Activated CD8-positive, alpha-beta memory T cell treated with anti-CD3 and anti-CD28 coated beads, Interleukin-2, amount 50 U/mL, for 24 hours (primary cell): ENCODE results near the gene SPDYA.
"Not testable (repeated sequence)": the region's sequence is repeated elsewhere in the genome, so short reads cannot be mapped to it uniquely, and the experiment has no call there.

ENCODE experiments used
- DNase-seq: peaks from one replicate; pipeline ENCODE4 v3.0.0-alpha.2; 2020; ENCODE audit errors: extremely low read depth

SPDYA gene

DNA sequence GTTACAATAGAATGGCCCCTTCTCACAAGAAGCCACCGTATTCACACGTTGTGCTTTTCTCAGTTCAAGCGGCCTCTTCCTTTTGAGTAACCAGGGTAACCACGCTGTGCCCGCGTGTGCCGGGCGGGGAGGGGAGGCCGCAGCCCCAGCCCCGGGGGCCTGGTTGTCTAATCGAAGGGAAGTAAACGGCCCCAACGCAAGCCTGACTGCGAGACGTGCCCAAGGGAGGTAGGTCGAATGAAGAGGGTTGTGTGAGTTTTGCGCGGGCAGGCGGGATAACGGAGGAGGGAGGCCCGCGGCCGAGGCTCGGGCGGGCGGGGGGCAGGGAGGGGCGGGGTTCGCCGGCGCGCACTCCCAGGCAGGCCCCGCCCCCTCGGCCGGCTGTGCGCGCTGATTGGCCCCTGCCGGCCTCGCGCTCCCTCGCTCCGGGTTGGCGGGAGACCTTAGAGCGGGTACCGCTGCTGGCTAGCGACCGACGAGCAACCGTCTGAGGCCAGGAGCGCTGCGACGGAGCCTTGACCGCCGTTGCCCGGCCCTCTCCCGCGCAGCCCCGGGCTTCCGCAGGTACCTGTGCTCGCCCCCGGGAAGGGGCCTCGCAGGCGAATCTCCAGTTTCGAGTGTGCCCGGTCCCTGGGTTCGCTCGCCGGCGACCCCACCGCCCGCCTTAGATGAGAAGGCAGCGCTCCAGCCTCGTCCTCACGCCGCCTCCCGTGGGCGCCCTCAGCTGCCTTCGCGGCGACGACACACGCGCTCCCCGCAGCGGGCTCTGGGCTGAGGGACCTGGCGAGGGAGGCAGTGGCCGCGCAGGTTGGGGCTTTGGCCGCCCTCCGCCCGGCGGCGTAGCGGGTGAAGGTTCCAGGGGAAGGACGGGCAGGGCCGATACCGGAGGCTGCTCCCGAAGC lies at the start of gene SPDYA:
SPDYA (plus strand) TSS at position 451 of the 902 bp plus-strand sequence. CDS start 5,181 bp downstream, outside the sequence.
- DNase-seq, result peak; percentile 53

DNA sequence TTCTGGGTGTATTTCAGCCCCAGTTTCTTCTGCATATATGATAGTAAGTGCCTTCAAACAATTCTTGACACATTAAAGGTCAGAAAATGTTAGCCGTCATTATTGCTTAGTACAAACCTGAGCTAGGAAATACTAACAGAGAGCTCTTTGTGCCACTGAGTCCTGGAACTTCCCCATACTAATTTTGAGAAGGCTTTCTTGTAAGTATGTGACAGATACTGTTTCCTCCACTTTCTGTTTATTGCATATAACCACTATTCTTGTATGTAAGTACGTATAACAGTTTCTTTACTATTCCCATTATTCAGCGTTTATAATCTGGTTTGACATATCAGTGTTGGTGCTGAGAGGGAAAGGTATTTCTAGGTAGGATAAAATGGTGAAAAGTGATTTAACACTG lies 49.2 kb upstream of the SPDYA start:
- no peak for DNase-seq

DNA sequence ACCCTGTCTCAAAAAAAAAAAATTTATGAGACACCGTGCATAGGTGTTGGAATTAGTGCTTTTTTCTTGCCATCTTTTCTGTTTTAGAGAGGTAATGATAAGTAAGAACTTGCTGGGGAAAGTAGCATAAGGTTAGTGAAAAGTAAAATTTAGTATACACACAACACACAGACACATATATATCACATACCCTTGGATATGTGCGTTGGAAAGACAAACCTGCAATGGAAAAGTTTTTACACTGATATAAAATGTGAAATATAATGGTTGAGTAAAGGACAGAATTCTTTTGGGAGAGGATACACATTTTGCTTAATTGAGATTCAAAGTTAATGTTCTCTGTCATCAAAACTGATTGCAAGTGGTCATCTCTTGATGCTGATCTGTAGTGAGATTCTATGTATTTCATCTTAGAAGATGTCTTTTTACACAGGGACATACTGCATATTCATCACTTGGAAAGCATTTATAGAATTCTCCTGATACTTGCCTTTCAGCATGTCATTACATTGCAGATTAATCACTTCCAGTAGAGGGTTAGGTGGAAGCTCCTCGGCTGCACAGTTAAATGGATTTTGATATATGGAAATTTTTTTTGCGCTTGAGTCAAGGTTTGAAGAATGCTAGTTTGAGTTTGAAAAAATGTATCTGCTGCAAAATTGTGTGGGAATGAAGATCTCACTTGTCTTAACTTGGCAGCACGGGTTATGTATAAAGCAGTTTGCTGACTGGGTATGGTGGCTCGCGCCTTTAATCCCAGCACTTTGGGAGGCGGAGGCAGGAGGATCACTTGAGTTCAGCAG lies 45.5 kb upstream of the SPDYA start:
- no peak for DNase-seq

DNA sequence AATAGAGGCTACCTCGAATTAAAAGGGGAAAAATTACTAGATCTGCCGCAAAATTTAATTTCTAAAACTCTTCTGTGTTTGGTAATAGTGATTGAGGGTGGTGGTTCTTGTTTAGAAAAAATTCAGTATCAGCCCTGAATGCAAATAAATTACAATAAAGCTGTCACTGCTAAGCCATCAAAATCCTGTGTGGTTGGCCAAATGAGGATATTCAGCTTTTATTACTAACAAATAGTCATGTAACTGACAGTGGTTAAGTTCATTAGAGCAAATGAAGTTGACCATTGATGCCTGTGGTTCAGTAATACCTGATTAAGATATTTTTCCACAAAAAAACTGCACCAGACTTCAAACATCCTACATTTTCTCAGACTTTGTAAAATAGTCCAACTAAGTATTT lies 44.6 kb upstream of the SPDYA start:
- no peak for DNase-seq

DNA sequence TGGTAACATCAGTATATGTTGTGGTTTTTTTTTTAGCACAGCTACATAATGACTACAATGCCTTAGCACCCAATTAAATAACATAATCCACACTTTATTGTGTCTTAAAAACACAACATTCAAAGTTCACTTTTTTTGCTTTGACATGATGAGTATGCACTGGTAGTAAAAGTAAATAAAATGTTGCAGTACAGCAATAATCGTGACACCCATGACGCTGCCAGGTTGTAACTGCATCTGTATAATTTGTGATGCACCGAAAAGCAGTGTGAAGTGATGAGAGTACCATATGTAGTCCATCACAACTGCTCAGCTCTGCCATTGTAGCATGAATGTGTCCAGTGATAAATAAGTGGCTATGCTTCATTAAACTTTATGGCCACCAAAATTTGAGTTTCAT lies 43.3 kb upstream of the SPDYA start:
- DNase-seq, result no peak

DNA sequence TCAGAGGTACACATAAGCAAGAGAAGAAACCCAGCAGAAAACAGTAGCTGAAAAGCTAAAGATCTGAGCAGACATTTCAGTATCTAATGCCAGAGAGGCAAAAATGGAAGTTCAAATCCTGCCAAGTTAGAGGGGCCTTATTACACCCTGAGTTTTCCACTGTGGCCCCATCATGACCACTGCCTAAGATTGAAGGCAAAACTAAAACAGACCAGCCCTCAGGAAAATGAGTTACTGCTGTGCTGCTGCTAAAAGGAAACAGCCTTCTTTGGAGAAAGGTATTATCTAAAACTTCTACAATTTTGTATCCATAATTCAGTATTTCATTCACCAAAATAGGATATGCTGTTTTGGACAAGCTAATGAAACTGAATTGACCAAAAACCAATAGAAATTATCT lies 42.2 kb upstream of the SPDYA start:
- DNase-seq, result no peak

DNA sequence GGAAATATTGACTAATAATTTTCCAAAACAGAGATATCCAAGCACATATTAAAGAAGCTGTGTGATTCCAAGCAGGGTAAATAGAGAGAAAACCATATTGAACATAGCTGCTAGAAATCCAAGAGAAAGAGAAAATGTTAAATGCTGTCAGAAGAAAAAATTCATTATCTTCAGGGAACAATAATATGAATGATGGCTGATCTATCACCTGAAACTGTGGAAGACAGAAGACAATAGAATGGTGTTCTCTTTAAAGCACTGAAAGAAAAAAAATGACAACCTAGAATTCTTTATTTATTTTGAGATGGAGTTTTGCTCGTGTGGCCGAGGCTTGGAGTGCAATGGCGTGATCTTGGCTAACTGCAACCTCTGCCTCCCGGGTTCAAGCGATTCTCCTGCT lies 41.7 kb upstream of the SPDYA start:
- no peak for DNase-seq

DNA sequence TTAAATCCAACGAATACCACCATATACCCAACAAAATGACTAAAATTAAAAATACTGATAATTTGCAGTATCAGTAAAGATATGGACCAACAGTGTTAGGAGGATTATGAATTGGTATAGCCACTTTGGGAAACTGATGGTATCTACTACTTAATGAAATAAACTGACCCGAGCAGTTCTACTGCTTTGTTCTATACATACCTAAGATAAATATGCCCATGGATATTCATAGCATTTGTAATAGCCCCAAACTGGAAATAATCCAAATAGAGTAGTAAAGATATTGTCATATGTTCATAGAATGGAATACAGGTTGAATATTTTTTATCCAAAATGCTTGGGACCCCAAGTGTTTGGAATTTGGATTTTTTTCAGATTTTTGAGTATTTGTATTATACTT lies 38.3 kb upstream of the SPDYA start:
- DNase-seq, result no peak

DNA sequence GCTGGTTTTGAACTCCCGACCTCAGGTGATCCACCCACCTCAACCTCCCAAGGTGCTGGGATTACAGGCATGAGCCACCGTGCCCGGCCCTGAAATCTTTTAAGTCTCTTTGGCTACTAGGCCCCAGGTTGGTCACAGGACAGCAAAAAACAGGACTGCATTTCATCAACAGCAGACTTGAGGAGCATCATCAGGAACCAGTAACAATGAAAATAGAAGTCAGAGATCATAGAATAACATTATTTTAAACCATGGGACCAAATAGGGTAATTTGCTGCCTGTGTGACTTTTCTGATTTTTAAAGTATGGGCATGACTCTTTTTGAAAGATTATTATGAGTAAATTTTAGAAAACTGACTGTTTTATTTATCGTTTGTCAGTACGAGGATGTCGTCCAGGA lies 34.2 kb upstream of the SPDYA start:
- no peak for DNase-seq

DNA sequence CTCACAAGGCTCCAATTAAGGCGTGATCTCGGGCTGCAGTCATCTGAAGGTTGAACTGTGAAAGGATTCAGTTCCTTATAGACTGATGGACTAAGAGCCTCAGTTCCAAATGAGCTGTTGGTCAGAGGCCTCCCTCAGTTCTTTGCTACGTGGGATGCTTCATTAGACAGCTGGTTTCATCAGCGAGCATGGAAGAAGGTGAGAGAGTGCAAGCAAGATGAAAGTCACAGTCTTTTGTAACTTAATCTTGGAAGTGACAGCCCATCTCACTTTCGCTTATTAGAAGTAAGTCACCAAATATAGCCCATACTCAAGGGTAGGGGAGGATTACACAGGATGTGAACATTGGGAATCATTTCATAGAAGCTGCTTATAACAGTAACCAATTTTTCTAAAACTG lies 32.2 kb upstream of the SPDYA start:
- no peak for DNase-seq

DNA sequence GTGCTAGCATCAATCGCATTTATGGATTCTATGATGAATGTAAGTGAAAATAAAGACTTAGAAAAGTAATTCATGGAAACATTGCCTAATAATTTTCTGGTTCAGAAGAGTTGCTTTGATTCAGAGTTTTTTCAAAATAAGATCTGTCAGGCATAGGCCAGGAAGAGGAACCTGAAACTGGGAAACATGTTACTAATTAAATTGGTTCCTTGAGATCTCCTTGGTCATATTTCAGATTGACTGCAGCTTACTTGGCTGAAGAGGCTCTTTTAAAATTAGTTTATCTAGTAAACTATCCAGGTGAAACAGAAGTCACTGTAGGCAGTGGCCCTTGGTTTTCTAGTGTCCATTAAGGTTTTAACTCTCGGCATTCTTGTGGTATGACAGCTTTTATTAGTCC lies 31.6 kb upstream of the SPDYA start:
- DNase-seq, result no peak

DNA sequence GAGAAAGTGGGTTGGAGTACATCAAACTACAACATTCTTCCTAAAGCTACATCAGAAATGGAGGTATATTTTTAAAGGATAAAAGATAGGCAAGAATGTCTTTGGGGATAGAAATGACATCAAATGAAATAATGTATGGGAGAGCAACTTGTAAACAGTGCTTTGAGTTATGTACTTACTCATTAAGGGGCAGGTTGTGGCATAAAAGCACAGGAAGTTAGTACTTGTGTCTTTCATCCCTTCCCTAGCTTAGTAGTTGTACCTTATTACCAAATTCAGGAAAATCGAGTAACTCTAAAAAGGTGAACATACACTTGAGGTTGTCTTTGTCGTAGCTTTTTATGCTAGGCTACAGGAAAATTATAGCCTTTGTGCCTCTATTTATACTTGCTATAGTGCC lies 30.1 kb upstream of the SPDYA start:
- DNase-seq, result no peak

DNA sequence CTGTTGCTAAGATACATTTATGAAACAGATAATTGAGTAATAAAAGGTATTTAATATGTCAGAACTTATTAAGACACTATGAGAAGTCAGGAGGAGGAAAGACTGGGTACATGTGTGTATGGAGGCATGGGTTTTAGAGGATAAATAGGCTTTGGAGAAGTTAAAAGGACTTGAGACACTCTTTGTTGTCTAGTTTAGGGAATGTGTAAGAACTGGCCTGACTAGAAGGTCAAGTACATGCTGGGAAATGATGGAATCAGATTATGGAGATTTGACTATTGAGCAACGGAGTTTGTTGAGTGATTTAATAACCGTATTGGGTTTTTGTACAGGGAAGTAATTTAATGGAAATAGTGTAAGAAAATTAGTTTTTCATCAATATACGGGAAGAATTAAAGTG lies 28.2 kb upstream of the SPDYA start:
- DNase-seq, result no peak

DNA sequence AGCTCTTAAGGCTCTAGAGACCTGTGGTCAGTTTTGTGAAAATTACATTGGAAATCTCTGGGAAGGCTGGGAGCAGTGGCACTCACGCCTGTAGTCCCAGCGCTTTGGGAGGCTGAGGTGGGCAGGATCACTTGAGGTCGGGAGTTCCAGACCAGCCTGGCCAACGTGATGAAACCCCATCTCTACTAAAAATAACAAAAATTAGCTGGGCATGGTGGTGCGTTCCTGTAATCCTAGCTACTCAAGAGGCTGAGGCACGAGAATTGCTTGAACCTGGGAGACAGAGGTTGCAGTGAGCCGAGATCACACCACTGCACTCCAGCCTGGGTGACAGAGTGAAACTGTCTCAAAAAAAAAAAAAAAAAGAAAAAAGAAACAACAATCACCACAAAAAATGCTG lies 26.1 kb upstream of the SPDYA start:
- not testable (repeated sequence) for DNase-seq

DNA sequence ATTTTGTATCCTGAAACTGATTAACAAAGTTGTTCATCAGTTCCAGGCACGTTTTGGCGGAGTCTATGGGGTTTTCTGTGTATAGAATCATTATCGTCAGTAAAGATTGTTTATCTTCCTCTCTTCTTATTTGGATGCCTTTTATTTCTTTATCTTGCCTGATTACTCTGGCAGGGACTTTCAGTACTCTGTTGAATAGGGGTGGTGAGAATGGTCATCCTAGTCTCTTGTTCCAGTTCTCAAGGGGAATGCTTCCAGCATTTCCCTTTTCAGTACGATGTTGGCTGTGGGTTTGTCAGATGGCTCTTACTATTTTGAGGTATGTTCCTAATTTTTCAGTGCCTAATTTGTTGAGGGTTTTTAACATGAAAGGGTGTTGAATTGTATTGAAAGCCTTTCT lies 14.0 kb upstream of the SPDYA start:
- no peak for DNase-seq

DNA sequence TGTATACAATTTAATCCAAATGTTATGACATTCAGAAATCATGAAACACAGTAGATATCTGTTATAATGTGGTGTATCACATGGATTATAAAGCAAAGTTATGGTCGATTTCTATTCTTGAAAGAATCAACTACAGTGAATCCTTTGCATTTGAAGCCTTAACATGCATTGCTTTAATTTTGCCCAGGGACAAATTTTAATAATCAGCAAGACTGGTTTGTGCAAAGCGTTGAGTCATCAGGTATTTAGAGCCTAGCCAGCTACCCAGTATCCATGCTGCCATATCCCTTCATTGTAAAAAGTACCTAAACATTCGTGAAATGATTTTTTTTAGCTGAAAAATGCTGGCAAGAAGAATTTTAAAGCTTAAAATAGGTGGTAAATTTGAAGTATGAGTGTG lies 8.9 kb upstream of the SPDYA start:
- no peak for DNase-seq

DNA sequence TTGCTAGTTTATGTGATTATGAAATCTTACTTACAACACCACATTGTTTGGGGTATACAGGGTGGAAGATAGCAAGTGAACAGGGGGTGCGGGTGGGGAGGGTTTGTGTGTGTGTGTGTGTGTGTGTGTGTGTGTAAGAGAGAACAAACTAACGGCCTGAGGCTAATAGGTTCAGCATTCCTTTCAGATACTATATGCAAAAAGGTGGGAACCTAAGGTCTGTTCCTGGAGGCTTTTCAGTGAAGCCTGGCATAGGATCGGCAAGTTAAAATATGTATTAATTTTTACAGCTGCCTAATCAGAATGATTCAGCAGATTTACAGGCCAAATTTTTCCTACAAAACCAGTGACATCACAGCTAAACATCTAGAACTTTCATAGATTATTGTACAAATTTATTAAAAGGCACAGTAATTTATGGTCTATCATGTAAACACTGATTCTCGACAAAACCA lies 7.6 kb upstream of the SPDYA start:
- DNase-seq, result no peak

DNA sequence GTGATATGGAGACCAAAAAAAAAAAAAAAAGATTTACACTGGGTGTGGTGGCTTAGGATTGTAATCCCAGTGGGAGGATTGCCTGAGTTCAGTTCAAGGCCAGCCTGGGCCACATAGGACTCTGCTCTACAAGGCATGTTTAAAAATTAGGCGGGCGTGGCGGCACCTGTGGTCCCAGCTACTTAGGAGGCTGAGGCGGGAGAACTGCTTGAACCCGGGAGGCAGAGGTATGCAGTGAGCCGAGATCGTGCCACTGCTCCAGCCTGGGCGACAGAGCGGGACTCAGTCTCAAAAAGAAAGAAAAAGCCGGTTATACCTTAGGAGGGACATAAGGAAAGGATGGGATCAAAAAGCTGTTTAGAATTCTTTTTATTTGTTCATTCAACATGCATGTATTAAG lies 707 bp upstream of the SPDYA start:
- no peak for DNase-seq

DNA sequence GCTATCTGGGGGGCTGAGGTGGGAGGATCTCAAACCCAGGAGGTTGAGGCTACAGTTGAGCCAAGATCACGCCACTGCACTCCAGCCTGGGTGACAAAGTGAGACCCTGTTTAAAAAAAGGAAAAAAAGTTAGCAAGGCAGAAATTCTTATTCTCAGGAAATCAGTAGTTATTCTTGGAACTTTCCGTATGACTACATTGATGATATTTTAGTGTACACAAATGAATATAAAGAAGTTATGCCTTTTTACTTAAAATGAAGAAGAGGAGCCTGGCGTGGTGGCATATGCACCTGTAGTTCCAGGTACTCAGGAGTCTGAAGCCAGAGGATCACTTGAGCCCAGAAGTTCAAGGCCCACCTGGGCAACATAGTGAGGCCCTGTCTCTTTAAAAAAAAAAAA lies 7.4 kb downstream of the SPDYA start:
- no peak for DNase-seq

DNA sequence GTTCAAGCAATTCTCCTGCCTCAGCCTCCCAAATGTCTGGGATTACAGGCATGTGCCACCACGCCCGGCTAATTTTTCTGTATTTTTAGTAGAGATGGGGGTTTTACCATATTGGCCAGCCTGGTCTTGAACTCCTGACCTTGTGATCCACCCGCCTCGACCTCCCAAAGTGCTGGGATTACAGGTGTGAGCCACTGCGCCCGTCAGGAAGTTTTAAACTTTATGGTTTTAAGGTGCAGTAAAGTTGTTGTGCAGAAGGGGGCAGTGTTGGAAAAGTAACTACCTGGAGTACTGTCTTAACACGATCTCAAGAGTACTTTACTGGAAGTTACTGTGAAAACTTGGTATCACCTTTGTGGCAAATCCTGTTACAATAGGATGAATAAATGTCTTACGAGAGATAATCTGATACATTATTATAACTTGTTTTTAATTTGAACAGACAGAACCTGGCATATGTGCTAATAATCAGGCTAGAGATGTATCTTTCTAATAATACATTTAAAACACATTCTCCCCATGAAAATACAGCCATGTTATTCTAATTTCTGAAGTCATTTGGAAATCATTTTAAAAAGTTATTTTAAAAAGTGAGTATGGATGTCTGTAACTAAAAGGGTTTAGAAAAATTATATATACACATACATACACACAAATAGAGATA lies 10.8 kb downstream of the SPDYA start:
- DNase-seq, result peak; percentile 36

DNA sequence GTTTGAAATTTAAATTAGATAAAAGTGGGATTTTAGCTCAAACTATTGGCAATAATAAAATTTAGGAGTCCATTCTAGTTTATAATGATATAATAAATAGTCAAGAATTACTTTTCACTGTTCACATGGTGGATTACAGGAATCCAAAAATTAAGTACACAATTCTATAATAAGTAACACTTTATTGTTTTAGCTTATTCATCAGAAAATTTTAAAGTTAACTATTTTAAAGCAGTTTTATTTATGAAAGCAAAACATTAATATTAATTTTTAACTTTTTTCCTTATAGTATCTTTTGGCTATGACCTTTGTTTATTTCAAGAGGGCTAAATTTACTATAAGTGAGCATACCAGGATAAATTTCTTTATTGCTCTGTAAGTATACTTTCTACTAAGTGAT lies 11.4 kb downstream of the SPDYA start:
- DNase-seq, result no peak

DNA sequence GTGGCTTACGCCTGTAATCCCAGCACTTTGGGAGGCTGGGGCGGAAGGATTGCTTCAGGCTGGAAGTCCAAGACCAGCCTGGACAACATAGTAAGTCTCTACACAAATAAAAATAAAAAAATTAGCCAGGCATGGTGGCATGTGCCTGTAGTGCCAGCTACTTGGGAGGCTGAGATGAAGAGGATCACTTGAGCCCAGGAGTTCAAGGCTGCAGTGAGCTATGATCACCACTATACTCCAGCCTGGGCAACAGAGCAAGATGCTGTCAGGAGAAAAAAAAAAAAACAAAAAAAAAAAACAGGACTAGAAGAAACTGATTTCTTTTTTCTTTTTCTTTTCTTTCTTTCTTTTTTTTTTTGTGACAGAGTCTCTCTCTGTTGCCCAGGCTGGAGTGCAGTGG lies 13.6 kb downstream of the SPDYA start:
- DNase-seq, result no peak
